ENCODE data around the gene GTF2A1L. TPM values are rescaled to one million over a fixed set of nuclear protein-coding genes. Genes with fewer than 3 reads are reported as not detected.
A peak's percentile ranks its signal among the peaks of the same experiment; 100 is the strongest.
"Not testable (repeated sequence)": the region's sequence is repeated elsewhere in the genome, so short reads cannot be mapped to it uniquely, and the experiment has no call there.

Gene GTF2A1L
- total RNA-seq, result under 0.01 TPM in 2 replicates

- DNase-seq (ENCODE audit: low read depth in 2 of 2), result no peak
These were observed at the start of gene GTF2A1L for GRCh38 chr2:48617618-48618017. TSS of gene GTF2A1L (plus strand) at chr2:48617856. CDS start at chr2:48617875, 19 bp downstream.

GRCh38 chr2:48568547-48568946 lies 49.1 kb upstream of the GTF2A1L start:
- DNase-seq (ENCODE audit: low read depth in 2 of 2), result no peak

- DNase-seq (ENCODE audit: low read depth in 2 of 2), result no peak
These were observed 48.2 kb upstream of the GTF2A1L start for GRCh38 chr2:48569433-48569832.

GRCh38 chr2:48572816-48573215 lies 44.8 kb upstream of the GTF2A1L start:
- DNase-seq (ENCODE audit: low read depth in 2 of 2), result peak in 1 of 2 donors; percentile 11

GRCh38 chr2:48574353-48575287 lies 43.0 kb upstream of the GTF2A1L start:
- DNase-seq (ENCODE audit: low read depth in 2 of 2), result no peak

GRCh38 chr2:48578313-48578712 lies 39.3 kb upstream of the GTF2A1L start:
- DNase-seq (ENCODE audit: low read depth in 2 of 2), result no peak

GRCh38 chr2:48583961-48584360 lies 33.7 kb upstream of the GTF2A1L start:
- no peak for DNase-seq (ENCODE audit: low read depth in 2 of 2)

- DNase-seq (ENCODE audit: low read depth in 2 of 2), result no peak
These were observed 33.1 kb upstream of the GTF2A1L start for GRCh38 chr2:48584551-48584950.

- no peak for DNase-seq (ENCODE audit: low read depth in 2 of 2)
These were observed 31.2 kb upstream of the GTF2A1L start for GRCh38 chr2:48586433-48586832.

GRCh38 chr2:48587560-48587959 lies 30.1 kb upstream of the GTF2A1L start:
- DNase-seq (ENCODE audit: low read depth in 2 of 2), result no peak

GRCh38 chr2:48587961-48588360 lies 29.7 kb upstream of the GTF2A1L start:
- DNase-seq (ENCODE audit: low read depth in 2 of 2), result no peak

GRCh38 chr2:48588745-48589144 lies 28.9 kb upstream of the GTF2A1L start:
- no peak for DNase-seq (ENCODE audit: low read depth in 2 of 2)

- DNase-seq (ENCODE audit: low read depth in 2 of 2), result peak; percentile 57 to 67
These were observed 28.4 kb upstream of the GTF2A1L start for GRCh38 chr2:48589170-48589767.

GRCh38 chr2:48590017-48590416 lies 27.6 kb upstream of the GTF2A1L start:
- no peak for DNase-seq (ENCODE audit: low read depth in 2 of 2)

GRCh38 chr2:48592067-48592466 lies 25.6 kb upstream of the GTF2A1L start:
- no peak for DNase-seq (ENCODE audit: low read depth in 2 of 2)

- DNase-seq (ENCODE audit: low read depth in 2 of 2), result not testable (repeated sequence)
These were observed 20.9 kb upstream of the GTF2A1L start for GRCh38 chr2:48596751-48597150.

- DNase-seq (ENCODE audit: low read depth in 2 of 2), result no peak
These were observed 20.2 kb upstream of the GTF2A1L start for GRCh38 chr2:48597492-48597891.

GRCh38 chr2:48600204-48600813 lies 17.3 kb upstream of the GTF2A1L start:
- peak; percentile 45 to 51 for DNase-seq (ENCODE audit: low read depth in 2 of 2)

GRCh38 chr2:48600917-48601316 lies 16.7 kb upstream of the GTF2A1L start:
- no peak for DNase-seq (ENCODE audit: low read depth in 2 of 2)

GRCh38 chr2:48601349-48601748 lies 16.3 kb upstream of the GTF2A1L start:
- DNase-seq (ENCODE audit: low read depth in 2 of 2), result peak in 1 of 2 donors; percentile 49

GRCh38 chr2:48605482-48606175 lies 12.0 kb upstream of the GTF2A1L start:
- no peak for DNase-seq (ENCODE audit: low read depth in 2 of 2)

Data from lung microvascular endothelial cell (primary cell).